ENCODE data around the gene C4A.
"Not testable (repeated sequence)": the region's sequence is repeated elsewhere in the genome, so short reads cannot be mapped to it uniquely, and the experiment has no call there.

Gene C4A

DNA sequence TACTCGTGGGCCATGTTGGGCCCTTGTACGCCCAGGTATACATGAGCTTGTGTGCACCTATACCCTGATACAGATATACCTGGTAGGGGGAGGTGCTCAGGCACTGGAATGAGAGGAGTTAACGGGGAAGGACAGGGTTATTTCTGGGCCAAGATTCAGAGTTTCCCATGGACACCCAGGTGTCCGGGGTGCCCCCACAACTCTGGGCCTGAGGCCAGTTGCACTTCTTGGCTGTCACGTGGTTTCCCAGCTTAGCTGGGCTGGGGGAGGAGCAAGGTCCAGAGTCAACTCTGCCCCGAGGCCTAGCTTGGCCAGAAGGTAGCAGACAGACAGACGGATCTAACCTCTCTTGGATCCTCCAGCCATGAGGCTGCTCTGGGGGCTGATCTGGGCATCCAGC lies at the start of gene C4A:
C4A (plus strand) TSS at position 314 of the 400 bp plus-strand sequence; CDS start at position 365, 51 bp downstream.
- DNase-seq: not testable (repeated sequence)

DNA sequence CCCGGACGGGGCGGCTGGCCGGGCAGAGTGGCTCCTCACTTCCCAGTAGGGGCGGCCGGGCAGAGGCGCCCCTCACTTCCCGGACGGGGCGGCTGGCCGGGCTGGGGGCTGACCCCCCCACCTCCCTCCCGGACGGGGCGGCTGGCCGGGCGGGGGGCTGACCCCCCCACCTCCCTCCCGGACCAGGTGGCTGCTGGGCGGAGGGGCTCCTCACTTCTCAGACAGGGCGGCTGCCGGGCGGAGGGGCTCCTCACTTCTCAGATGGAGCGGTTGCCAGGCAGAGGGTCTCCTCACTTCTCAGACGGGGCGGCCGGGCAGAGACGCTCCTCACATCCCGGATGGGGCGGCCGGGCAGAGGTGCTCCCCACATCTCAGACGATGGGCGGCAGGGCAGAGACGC lies 49.7 kb upstream of the C4A start:
- not testable (repeated sequence) for DNase-seq

DNA sequence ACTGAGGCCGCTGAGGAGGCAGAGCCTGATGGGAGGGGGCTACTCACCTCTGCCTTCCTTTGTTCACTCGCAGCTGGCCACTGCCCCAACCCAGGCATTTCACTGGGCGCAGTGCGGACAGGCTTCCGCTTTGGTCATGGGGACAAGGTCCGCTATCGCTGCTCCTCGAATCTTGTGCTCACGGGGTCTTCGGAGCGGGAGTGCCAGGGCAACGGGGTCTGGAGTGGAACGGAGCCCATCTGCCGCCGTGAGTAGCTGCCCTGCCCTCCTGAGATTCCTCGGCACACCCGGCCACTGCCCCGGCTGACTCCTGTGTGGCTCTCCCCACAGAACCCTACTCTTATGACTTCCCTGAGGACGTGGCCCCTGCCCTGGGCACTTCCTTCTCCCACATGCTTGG lies 48.3 kb upstream of the C4A start:
- no peak for DNase-seq

DNA sequence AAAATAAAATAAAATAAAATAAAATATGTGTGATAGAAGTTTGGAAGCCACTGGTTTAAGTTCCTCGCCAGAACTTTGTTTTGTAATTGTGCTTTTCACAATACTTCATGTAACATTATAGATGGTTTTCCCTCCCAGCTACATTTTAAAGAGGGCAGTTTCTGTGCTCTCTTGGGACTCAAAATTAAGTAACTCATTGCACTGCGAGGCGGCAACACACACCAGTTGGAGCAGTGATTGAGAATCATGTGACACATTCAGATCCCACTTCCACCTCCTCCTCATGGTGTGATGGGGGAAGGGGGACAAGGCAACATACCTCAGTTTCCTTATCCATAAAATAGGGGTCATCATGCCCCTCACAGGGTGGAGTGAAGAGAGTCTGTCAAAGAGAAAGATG lies 46.8 kb upstream of the C4A start:
- DNase-seq: no peak

DNA sequence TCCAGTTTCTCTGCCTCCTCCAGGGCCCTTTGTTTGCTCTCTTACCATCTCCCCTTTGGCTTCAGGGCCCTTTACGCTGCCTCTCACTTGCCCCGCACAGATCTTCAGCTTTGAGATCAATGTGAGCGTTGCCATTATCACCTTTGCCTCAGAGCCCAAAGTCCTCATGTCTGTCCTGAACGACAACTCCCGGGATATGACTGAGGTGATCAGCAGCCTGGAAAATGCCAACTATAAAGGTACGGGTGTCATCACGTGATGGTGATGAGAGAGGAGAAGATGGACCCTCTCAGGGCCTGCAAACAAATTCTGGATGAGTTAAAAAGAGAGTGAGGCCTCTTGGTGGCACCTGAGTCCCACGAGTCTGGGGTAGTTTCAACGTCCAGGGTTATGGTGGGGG lies 46.0 kb upstream of the C4A start:
- DNase-seq: no peak

DNA sequence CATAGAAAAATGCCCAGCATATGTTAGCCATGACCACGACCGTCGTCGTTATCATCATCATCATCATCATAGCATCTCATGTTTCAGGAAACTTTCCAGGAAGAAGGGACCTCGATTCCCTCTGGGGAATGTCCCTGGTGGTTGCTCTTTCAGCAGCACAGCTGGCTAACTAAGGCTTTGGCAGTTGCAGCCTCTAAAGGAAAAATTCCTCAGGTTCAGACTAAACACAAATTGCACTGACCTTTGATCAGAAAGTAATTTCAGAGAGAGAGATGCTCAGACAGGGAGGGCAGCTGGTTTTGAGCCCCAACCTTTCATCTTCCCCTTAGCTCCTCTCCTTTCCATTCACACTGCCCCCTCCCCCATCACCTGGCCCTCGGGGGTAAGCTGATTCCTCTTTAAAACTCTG lies 41.6 kb upstream of the C4A start:
- no peak for DNase-seq

DNA sequence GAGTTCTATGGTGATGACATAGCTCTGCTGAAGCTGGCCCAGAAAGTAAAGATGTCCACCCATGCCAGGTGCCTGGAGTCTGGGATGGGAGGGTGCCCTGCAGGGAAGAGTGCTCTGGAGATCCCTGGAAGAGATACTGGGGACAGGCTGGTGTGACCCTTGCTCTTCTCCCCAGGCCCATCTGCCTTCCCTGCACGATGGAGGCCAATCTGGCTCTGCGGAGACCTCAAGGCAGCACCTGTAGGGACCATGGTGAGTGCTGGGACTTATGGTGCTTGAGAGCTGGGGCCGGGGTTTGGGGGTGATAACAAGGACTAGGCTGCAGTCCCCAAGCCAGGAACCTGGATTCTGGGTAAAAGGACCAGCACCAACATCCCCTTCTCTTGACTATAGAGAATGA lies 38.1 kb upstream of the C4A start:
- DNase-seq: no peak

DNA sequence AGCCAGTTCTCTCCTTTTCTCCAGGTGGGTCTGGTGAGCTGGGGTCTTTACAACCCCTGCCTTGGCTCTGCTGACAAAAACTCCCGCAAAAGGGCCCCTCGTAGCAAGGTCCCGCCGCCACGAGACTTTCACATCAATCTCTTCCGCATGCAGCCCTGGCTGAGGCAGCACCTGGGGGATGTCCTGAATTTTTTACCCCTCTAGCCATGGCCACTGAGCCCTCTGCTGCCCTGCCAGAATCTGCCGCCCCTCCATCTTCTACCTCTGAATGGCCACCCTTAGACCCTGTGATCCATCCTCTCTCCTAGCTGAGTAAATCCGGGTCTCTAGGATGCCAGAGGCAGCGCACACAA lies 36.7 kb upstream of the C4A start:
- no peak for DNase-seq

DNA sequence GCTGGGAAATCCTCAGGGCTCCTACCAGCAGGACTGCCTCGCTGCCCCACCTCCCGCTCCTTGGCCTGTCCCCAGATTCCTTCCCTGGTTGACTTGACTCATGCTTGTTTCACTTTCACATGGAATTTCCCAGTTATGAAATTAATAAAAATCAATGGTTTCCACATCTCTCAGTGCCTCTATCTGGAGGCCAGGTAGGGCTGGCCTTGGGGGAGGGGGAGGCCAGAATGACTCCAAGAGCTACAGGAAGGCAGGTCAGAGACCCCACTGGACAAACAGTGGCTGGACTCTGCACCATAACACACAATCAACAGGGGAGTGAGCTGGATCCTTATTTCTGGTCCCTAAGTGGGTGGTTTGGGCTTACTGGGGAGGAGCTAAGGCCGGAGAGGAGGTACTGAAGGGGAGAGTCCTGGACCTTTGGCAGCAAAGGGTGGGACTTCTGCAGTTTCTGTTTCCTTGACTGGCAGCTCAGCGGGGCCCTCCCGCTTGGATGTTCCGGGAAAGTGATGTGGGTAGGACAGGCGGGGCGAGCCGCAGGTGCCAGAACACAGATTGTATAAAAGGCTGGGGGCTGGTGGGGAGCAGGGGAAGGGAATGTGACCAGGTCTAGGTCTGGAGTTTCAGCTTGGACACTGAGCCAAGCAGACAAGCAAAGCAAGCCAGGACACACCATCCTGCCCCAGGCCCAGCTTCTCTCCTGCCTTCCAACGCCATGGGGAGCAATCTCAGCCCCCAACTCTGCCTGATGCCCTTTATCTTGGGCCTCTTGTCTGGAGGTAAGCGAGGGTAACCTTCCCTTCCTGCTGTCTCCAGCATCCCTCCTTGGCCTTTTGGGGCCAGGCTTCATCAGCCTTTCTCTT lies 36.1 kb upstream of the C4A start, which contains the start of gene CFB:
CFB (plus strand) TSS at position 589 of the 863 bp plus-strand sequence; CDS start at position 716, 127 bp downstream.
- no peak for DNase-seq

DNA sequence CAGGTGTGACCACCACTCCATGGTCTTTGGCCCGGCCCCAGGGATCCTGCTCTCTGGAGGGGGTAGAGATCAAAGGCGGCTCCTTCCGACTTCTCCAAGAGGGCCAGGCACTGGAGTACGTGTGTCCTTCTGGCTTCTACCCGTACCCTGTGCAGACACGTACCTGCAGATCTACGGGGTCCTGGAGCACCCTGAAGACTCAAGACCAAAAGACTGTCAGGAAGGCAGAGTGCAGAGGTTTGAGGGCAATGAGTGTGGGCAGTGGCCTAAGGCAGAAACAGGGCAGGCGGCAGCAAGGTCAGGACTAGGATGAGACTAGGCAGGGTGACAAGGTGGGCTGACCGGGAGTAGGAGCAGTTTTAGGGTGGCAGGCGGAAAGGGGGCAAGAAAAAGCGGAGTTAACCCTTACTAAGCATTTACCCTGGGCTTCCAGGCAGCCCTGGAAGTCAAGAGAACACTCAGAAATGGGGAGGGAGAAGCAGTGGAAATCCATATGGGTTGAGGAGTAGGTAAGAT lies 35.4 kb upstream of the C4A start:
- DNase-seq: no peak

DNA sequence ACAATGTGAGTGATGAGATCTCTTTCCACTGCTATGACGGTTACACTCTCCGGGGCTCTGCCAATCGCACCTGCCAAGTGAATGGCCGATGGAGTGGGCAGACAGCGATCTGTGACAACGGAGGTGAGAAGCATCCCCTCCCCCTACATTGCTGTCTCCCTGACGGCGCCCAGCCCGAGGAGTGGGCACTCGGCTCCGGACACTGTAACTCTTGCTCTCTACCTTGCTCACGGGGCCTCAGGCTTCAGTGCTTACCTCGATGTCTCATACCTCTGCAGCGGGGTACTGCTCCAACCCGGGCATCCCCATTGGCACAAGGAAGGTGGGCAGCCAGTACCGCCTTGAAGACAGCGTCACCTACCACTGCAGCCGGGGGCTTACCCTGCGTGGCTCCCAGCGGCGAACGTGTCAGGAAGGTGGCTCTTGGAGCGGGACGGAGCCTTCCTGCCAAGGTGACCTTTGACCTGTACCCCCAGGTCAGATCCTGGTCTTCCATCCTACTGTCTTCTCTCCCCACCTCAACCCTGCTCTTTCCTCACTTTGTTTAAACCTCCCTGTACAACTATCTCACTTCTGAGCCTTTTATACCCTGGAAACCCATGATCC lies 34.7 kb upstream of the C4A start:
- no peak for DNase-seq

DNA sequence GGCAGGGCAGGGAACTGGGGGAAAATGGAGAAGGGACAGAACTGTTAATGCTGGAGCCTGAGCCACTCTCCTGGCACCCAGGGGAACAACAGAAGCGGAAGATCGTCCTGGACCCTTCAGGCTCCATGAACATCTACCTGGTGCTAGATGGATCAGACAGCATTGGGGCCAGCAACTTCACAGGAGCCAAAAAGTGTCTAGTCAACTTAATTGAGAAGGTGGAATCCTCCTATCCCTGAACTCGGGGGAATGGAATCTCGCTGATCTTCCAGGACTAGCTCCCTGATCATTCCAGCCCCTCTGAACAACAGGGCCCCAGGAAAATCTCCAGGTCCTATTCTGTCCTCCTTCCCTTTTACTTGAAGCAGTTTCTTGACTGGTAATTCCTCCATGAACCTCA lies 34.0 kb upstream of the C4A start:
- no peak for DNase-seq

DNA sequence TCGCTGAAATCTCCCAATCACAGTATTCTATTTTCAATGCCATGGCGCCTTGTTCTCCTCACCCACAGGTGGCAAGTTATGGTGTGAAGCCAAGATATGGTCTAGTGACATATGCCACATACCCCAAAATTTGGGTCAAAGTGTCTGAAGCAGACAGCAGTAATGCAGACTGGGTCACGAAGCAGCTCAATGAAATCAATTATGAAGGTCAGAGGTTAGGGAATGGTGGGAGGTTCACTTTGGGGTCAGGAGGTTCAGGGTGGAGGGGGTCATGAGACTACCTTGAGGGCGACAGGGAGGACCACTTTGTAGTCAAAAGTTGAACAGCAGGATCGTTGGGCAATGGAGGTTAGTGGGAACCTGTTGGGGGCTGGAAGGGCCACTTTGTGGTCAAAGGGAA lies 33.6 kb upstream of the C4A start:
- no peak for DNase-seq

DNA sequence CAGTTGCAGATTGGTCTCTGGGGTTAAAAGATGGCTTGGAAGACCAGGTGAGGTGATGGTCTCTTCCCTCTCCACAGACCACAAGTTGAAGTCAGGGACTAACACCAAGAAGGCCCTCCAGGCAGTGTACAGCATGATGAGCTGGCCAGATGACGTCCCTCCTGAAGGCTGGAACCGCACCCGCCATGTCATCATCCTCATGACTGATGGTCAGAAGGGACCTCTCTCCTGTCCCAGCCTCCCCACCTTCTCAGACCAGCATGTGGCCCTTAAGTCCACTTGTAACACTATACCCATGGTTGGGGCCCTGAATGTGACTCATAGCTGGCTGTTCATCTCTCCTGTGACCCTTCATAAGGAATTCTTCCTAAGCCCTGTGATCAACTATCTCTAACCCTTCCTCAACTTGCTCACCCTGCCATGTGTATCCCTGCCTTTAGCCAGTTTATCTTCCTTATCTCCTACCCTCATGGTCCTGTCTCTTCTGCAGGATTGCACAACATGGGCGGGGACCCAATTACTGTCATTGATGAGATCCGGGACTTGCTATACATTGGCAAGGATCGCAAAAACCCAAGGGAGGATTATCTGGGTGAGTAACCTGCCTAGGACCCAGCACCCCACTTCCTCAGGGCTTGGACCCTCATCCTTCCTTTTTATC lies 33.0 kb upstream of the C4A start:
- DNase-seq: no peak

DNA sequence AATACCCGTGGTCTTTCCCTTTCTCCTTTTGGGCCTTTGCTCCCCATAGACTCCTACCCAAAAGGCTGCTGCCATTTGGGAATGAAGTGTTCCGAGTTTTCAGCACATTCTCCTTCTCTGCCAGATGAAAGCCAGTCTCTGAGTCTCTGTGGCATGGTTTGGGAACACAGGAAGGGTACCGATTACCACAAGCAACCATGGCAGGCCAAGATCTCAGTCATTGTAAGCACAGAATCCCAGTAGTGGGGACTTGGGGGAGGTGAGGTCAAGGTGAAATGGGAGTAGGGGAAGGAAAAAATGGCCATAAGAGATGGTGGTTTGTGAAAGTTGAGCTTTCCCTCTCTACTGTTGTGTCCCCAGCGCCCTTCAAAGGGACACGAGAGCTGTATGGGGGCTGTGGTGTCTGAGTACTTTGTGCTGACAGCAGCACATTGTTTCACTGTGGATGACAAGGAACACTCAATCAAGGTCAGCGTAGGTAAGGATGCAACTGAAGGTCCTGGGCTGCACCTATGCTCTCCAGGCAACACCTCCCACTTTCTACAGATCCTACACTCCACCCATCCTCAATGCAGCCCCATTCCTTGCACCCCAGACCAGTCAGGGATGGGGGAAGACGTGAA lies 31.8 kb upstream of the C4A start:
- no peak for DNase-seq

DNA sequence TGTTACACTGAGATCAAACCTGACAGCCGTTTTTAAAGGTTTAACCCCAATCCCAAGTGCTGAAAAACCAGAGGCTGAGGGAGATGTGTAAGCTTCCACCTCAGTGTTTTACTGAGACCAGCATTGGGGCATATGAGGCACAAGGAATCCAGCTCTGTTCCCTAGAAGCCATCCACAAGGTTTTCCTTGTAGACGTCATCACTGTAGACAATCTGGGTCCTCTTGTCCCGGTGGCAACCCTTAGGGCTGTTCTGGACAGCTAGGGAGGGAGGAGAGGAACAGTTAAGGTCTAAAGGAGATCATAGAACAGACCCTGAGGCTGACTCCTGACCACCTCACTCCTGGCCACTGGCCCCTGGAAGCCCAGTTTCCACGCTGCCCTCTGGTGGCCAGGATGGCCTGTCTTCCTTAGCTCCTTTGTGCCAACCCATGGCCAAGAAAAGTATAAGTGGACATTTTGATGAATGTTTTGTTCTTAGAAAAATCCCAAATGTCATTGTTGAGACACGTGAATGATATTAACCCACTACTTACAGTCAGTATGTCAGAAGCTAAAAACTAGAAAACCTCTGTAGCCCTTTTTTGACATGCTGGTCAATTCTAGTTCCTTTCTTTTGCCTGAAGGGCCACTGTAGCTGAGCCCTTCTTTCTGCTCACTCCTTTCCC lies 29.6 kb upstream of the C4A start:
- peak in 2 of 4 experiments; percentile 12 to 13 for DNase-seq

DNA sequence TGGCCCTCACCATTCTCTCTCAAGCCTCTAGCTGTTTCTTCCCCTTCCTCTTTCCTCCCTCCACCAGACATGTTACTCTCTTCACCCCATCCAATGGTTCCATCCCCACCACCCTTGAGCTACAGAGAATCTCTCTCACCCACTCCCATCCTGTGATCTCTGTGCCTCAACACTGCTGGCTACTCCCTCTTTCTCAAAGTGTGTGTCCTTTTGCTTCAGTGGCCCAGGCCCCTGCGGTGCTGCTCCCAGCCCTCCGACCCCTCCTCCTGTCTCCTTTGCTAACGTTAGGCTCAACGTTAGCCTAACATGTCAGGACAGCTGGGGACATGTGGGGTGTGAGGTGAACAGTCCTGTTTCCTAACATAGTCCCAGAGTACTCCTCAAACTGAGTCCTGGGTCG lies 29.0 kb upstream of the C4A start:
- no peak for DNase-seq

DNA sequence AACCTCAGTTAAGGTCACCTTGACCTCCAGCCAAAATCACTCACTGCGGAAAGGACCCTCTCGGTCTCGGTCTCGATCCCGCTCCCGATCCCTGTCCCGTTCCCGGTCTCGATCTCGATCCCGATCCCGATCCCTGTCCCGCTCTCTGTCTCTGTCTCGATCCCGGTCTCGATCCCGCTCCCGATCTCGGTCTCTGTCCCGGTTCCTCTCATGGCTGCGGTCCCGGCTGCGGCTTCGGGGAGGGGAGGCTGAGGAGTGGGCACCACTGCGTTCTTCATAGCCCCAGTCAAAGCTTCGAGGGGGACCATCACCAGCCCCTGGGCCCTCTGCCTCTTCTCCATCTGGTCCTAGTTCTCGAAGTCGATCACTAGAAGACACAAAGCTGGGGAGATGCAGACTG lies 27.3 kb upstream of the C4A start:
- DNase-seq: no peak

DNA sequence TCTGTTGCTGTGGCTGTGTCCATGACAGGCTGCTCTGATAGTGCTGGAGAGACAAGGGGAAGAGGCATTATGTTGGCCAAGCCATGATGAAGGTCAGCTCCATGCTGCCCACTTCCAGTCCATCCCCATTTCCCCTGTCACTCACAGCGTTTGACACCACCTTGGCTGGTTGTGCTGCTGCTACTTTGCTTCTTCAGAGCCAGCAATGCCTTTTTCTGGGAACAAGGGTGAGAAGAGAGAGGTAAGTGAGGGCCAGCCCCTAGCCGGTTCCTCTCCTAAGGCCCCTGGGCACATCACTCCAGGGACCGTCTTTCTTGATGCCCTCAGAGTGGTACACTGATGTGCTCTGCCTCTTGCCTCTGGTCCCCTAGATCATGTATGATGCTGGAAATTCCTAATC lies 25.1 kb upstream of the C4A start:
- no peak for DNase-seq

DNA sequence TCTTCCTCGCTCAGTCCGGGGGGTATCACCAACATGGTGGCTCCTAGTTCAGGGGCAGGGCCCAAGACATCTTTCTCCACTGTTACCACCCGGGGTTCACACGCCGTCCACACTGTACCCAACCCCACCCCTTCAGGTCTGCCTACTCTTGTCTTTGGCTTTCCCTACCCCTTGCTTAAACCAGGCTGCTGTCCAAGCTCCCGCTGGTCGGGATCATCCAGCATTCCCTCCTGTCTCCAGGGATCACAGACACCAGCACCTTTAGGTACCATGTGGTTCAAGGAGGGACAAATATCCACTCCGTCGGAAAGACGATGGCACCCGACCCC lies 23.5 kb upstream of the C4A start:
- no peak for DNase-seq

DNA sequence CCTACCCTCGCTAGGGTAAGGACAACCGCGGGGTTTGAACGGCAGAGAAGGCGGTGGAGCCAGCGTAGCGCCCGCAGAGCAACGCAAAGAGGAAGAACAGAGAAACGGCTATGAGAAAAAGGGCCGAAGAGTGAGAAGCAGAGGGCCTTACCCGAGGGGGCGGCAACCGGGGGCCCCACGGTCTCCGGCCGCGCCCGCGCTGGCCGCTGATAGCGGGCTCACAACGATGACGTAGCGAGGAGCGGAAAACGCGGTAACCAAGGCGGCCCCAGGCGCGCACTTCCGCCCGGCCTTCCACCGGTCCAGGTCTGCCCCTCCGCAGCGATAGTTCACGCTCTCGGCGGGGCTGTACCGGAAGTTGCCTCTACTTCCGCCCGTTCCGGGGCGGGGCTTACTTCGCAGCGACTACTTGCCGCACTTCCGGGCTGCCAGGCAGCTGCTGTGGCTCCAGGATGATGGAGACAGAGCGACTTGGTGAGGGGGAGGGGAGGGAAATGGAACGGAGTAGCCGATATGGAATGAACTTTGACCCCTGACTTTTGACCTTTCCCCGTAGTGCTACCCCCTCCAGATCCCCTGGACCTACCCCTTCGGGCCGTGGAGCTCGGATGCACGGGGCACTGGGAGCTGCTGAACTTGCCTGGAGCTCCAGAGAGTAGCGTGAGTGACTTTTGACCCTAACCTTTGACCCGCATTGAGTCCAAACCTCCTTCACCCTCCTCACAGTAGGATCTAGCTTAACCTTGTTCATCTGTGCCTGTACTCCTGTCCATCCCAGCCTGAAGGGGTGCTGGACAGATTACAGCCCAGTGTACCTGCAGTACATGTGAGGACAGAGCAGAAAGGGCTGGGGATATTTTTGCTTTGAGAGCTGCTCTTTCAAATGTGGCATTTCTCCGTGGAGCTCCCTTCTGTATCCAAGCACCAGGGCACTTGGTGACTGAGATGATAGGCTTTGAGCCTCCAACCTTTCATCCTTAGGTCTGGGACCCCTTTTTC lies 22.8 kb upstream of the C4A start, which contains the start of the genes NELFE and SKIC2:
NELFE (minus strand) TSS at position 231 of the 999 bp plus-strand sequence. CDS start 525 bp downstream, outside the sequence.
SKIC2 (plus strand) TSS at position 435 of the 999 bp plus-strand sequence; CDS start at position 453, 18 bp downstream.
- peak; percentile 97 to 98 (median 98) for DNase-seq
